HEK293 (cell line): Measurements from ENCODE around the gene FER1L5.

Experiments used
- CTCF ChIA-PET: fragments of 350-600 bp; formaldehyde crosslinking; extraction: SDS; loops from one replicate; lab custom pipeline; 2021; ENCODE audit warnings: antibody characterized with exemption; lab: Yijun Ruan, JAX
- POLR2A ChIA-PET: fragments of 300-600 bp; formaldehyde crosslinking; extraction: SDS; loops from one replicate; lab custom pipeline; 2020; ENCODE audit warnings: antibody characterized with exemption, inconsistent platforms; lab: Yijun Ruan, JAX
- H3K27ac ChIP-seq: fragments of 200-500 bp; sonication (Bioruptor generic); 2 replicates; pipeline ENCODE4 v1.5.1; 2014; ENCODE audit warnings: low read depth, low read length, control low read depth, inconsistent platforms; ENCODE audit errors: extremely low read depth
- H3K36me3 ChIP-seq, 2 experiments: fragments of 200-500 bp in 1 of 2; sonication (Bioruptor generic) in 1 of 2; 1 replicate in 1 of 2; 2 replicates in 1 of 2; pipeline ENCODE4 v1.5.1; 2014 to 2017; ENCODE audit warnings: inconsistent platforms in 2 of 2, low read length in 2 of 2; ENCODE audit not compliant: control insufficient read depth in 2 of 2, insufficient read depth in 1 of 2
- H3K4me1 ChIP-seq: fragments of 200-500 bp; sonication (Bioruptor generic); 2 replicates; pipeline ENCODE4 v1.5.1; 2014; ENCODE audit warnings: mild to moderate bottlenecking, low read length, inconsistent platforms; ENCODE audit not compliant: control insufficient read depth, insufficient read depth
- H3K4me3 ChIP-seq: 2 replicates; pipeline ENCODE4 v1.5.1; 2011; ENCODE audit warnings: low read depth, mild to moderate bottlenecking, control low read depth, low read length, moderate library complexity
- H3K9me3 ChIP-seq: fragments of 200-500 bp; sonication (Bioruptor generic); 2 replicates; pipeline ENCODE4 v1.5.1; 2014; ENCODE audit warnings: low read depth, low read length, inconsistent platforms; ENCODE audit not compliant: control insufficient read depth, insufficient read depth
- EGR2 ChIP-seq: fragments of 450-650 bp; formaldehyde crosslinking; IDR thresholded peaks from 2 replicates; pipeline ENCODE4 v1.5.1; 2016; ENCODE audit warnings: low read depth, missing biosample characterization, missing genetic modification characterization
- GLI4 ChIP-seq: fragments of 450-650 bp; formaldehyde crosslinking; IDR thresholded peaks from 2 replicates; pipeline ENCODE4 v1.5.1; 2016; ENCODE audit warnings: missing biosample characterization, missing genetic modification characterization
- HOXC10 ChIP-seq: sonication (generic); formaldehyde crosslinking; IDR thresholded peaks from 2 replicates; pipeline ENCODE4 v1.8.1; 2023; ENCODE audit warnings: mild to moderate bottlenecking, missing genetic modification reagents
- HOXD13 ChIP-seq: sonication (generic); formaldehyde crosslinking; IDR thresholded peaks from 2 replicates; pipeline ENCODE4 v1.8.0; 2022; ENCODE audit warnings: missing genetic modification reagents, borderline replicate concordance
- OVOL3 ChIP-seq: fragments of 450-650 bp; formaldehyde crosslinking; IDR thresholded peaks from 2 replicates; pipeline ENCODE4 v1.5.1; 2016; ENCODE audit warnings: missing biosample characterization, missing genetic modification characterization
- REST ChIP-seq: fragments of 450-650 bp; formaldehyde crosslinking; IDR thresholded peaks from 2 replicates; pipeline ENCODE4 v1.5.1; 2016; ENCODE audit warnings: missing biosample characterization, missing genetic modification characterization
- TRIM28 ChIP-seq: IDR thresholded peaks from 2 replicates; pipeline ENCODE4 v1.6.1; 2011; ENCODE audit warnings: low read length, control low read depth, borderline replicate concordance
- ZBTB20 ChIP-seq: fragments of 450-650 bp; formaldehyde crosslinking; IDR thresholded peaks from 2 replicates; pipeline ENCODE4 v1.5.1; 2016; ENCODE audit warnings: missing biosample characterization, missing genetic modification characterization
- ZBTB21 ChIP-seq: fragments of 450-650 bp; formaldehyde crosslinking; IDR thresholded peaks from 2 replicates; pipeline ENCODE4 v1.5.1; 2017; ENCODE audit warnings: missing biosample characterization, missing genetic modification characterization
- ZNF10 ChIP-seq: fragments of 450-650 bp; formaldehyde crosslinking; IDR thresholded peaks from 2 replicates; pipeline ENCODE4 v1.5.1; 2017; ENCODE audit warnings: missing biosample characterization, missing genetic modification characterization
- ZNF211 ChIP-seq: fragments of 450-650 bp; formaldehyde crosslinking; IDR thresholded peaks from 2 replicates; pipeline ENCODE4 v1.5.1; 2016; ENCODE audit warnings: low read depth, missing biosample characterization, missing genetic modification characterization
- ZNF366 ChIP-seq: fragments of 450-650 bp; formaldehyde crosslinking; conservative IDR thresholded peaks from 2 replicates; pipeline ENCODE4 v1.5.1; 2016; ENCODE audit warnings: missing biosample characterization, missing genetic modification characterization
- ZNF548 ChIP-seq: fragments of 450-650 bp; formaldehyde crosslinking; IDR thresholded peaks from 2 replicates; pipeline ENCODE4 v1.5.1; 2016; ENCODE audit warnings: missing biosample characterization, missing genetic modification characterization
- ZNF571 ChIP-seq: fragments of 450-650 bp; formaldehyde crosslinking; IDR thresholded peaks from 2 replicates; pipeline ENCODE4 v1.5.0; 2017; ENCODE audit warnings: missing biosample characterization, missing genetic modification characterization
- ZNF677 ChIP-seq: fragments of 450-650 bp; IDR thresholded peaks from 2 replicates; pipeline ENCODE4 v1.5.0; 2018; ENCODE audit warnings: missing biosample characterization, mild to moderate bottlenecking, missing genetic modification characterization, moderate library complexity
- ZNF791 ChIP-seq: fragments of 450-650 bp; formaldehyde crosslinking; IDR thresholded peaks from 2 replicates; pipeline ENCODE4 v1.5.1; 2016; ENCODE audit warnings: missing biosample characterization, missing genetic modification characterization
- TF ChIP-seq, protein P1 (sequence below): fragments of 450-650 bp; formaldehyde crosslinking; IDR thresholded peaks from 2 replicates; pipeline ENCODE4 v1.5.1; 2016; ENCODE audit warnings: missing biosample characterization, missing genetic modification characterization
- TF ChIP-seq, protein P2 (sequence below): fragments of 450-650 bp; formaldehyde crosslinking; IDR thresholded peaks from 2 replicates; pipeline ENCODE4 v1.5.1; 2016; ENCODE audit warnings: missing biosample characterization, missing genetic modification characterization
- TF ChIP-seq, protein P3 (sequence below): sonication (generic); formaldehyde crosslinking; IDR thresholded peaks from 2 replicates; pipeline ENCODE4 v1.8.1; 2022; ENCODE audit warnings: mild to moderate bottlenecking, moderate library complexity, missing genetic modification reagents
- TF ChIP-seq, protein P4 (sequence below): fragments of 450-650 bp; formaldehyde crosslinking; conservative IDR thresholded peaks from 2 replicates; pipeline ENCODE4 v1.5.1; 2016; ENCODE audit warnings: low read depth, missing biosample characterization, missing genetic modification characterization
- TF ChIP-seq, protein P5 (sequence below): fragments of 450-650 bp; formaldehyde crosslinking; IDR thresholded peaks from 2 replicates; pipeline ENCODE4 v1.5.1; 2016; ENCODE audit warnings: missing biosample characterization, missing genetic modification characterization

The FER1L5 gene

GRCh38 chr2:96638144-96639121, 4.1 kb upstream of the FER1L5 start, which contains the start of gene KANSL3:
Gene KANSL3, minus strand, starts transcription at chr2:96638312. Its CDS starts 1,177 bp downstream, at chr2:96637135.
- CTCF ChIA-PET = interaction anchor here (0.6 to 1.5 kb wide), 3 partner anchors 11 to 162 kb away, joined by 3 to 5 read pairs (median 3); no protein-coding TSS in a partner anchor
- POLR2A ChIA-PET = interaction anchor here (0.5 to 2.0 kb wide), 13 partner anchors 9 to 430 kb away, joined by 3 to 13 read pairs (median 5); partner anchors contain the start of genes CNNM3, CNNM4 and STARD7
- peaks cover 21 to 32% of the 10 kb centered on the region in 2 experiments; a peak in 2 of 3 replicates for H3K36me3 ChIP-seq
- H3K9me3 ChIP-seq = no peaks in the 10 kb centered on the region
- H3K27ac ChIP-seq = peak within 1 kb of the TSS; percentile 51; the same call in 1 of the 2 replicates
- H3K4me1 ChIP-seq = peaks cover 5% of the 10 kb centered on the region; the same call in 1 of the 2 replicates
- peak within 1 kb of the TSS; percentile 74 for H3K4me3 ChIP-seq
- peak; percentile 91 for TF ChIP-seq GLI4 (tag by site-specific recombination)
- no peak for TF ChIP-seq ZNF211 (tag by site-specific recombination)
- peak; percentile 59; the same call in 1 of the 2 replicates for TF ChIP-seq REST (tag by site-specific recombination)
- no peak for TF ChIP-seq ZNF548 (tag by site-specific recombination)
- TF ChIP-seq ZNF366 (tag by site-specific recombination) = no peak
- peak; percentile 59; the same call in 1 of the 2 replicates for TF ChIP-seq ZNF677 (tag by site-specific recombination)
- TF ChIP-seq, protein P1, sequence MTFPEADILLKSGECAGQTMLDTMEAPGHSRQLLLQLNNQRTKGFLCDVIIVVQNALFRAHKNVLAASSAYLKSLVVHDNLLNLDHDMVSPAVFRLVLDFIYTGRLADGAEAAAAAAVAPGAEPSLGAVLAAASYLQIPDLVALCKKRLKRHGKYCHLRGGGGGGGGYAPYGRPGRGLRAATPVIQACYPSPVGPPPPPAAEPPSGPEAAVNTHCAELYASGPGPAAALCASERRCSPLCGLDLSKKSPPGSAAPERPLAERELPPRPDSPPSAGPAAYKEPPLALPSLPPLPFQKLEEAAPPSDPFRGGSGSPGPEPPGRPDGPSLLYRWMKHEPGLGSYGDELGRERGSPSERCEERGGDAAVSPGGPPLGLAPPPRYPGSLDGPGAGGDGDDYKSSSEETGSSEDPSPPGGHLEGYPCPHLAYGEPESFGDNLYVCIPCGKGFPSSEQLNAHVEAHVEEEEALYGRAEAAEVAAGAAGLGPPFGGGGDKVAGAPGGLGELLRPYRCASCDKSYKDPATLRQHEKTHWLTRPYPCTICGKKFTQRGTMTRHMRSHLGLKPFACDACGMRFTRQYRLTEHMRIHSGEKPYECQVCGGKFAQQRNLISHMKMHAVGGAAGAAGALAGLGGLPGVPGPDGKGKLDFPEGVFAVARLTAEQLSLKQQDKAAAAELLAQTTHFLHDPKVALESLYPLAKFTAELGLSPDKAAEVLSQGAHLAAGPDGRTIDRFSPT = peak; percentile 18; the same call in 1 of the 2 replicates
- TF ChIP-seq, protein P2, sequence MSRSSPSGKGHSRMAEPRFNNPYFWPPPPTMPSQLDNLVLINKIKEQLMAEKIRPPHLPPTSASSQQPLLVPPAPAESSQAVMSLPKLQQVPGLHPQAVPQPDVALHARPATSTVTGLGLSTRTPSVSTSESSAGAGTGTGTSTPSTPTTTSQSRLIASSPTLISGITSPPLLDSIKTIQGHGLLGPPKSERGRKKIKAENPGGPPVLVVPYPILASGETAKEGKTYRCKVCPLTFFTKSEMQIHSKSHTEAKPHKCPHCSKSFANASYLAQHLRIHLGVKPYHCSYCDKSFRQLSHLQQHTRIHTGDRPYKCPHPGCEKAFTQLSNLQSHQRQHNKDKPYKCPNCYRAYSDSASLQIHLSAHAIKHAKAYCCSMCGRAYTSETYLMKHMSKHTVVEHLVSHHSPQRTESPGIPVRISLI (tag by site-specific recombination) = 0 out of 2 replicates have a peak, but pooled peaks have one; percentile 56
- TF ChIP-seq EGR2 = peak; percentile 78
- TF ChIP-seq, protein P3, sequence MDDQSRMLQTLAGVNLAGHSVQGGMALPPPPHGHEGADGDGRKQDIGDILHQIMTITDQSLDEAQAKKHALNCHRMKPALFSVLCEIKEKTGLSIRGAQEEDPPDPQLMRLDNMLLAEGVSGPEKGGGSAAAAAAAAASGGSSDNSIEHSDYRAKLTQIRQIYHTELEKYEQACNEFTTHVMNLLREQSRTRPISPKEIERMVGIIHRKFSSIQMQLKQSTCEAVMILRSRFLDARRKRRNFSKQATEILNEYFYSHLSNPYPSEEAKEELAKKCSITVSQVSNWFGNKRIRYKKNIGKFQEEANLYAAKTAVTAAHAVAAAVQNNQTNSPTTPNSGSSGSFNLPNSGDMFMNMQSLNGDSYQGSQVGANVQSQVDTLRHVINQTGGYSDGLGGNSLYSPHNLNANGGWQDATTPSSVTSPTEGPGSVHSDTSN (CRISPR knock-in tag) = peak; percentile 87
- TF ChIP-seq HOXD13 (CRISPR knock-in tag) = no peak
- no peak for TF ChIP-seq ZNF571 (tag by site-specific recombination)
- peak; percentile 63; the same call in 1 of the 2 replicates for TF ChIP-seq ZBTB21 (tag by site-specific recombination)
- TF ChIP-seq, protein P4, sequence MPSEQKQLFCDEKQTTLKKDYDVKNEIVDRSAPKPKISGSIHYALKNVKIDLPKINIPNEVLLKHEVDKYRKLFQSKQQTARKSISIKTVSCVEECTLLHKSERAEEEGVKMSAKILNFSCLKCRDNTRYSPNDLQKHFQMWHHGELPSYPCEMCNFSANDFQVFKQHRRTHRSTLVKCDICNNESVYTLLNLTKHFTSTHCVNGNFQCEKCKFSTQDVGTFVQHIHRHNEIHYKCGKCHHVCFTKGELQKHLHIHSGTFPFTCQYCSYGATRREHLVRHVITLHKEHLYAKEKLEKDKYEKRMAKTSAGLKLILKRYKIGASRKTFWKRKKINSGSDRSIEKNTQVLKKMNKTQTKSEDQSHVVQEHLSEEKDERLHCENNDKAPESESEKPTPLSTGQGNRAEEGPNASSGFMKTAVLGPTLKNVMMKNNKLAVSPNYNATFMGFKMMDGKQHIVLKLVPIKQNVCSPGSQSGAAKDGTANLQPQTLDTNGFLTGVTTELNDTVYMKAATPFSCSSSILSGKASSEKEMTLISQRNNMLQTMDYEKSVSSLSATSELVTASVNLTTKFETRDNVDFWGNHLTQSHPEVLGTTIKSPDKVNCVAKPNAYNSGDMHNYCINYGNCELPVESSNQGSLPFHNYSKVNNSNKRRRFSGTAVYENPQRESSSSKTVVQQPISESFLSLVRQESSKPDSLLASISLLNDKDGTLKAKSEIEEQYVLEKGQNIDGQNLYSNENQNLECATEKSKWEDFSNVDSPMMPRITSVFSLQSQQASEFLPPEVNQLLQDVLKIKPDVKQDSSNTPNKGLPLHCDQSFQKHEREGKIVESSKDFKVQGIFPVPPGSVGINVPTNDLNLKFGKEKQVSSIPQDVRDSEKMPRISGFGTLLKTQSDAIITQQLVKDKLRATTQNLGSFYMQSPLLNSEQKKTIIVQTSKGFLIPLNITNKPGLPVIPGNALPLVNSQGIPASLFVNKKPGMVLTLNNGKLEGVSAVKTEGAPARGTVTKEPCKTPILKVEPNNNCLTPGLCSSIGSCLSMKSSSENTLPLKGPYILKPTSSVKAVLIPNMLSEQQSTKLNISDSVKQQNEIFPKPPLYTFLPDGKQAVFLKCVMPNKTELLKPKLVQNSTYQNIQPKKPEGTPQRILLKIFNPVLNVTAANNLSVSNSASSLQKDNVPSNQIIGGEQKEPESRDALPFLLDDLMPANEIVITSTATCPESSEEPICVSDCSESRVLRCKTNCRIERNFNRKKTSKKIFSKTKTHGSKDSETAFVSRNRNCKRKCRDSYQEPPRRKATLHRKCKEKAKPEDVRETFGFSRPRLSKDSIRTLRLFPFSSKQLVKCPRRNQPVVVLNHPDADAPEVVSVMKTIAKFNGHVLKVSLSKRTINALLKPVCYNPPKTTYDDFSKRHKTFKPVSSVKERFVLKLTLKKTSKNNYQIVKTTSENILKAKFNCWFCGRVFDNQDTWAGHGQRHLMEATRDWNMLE = peak; percentile 43; the same call in 1 of the 2 replicates
- TF ChIP-seq ZBTB20 = no peak
- TF ChIP-seq, protein P5, sequence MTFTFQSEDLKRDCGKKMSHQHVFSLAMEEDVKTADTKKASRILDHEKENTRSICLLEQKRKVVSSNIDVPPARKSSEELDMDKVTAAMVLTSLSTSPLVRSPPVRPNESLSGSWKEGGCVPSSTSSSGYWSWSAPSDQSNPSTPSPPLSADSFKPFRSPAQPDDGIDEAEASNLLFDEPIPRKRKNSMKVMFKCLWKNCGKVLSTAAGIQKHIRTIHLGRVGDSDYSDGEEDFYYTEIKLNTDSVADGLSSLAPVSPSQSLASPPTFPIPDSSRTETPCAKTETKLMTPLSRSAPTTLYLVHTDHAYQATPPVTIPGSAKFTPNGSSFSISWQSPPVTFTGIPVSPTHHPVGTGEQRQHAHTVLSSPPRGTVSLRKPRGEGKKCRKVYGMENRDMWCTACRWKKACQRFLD = no peak
- no peak for TF ChIP-seq ZNF10 (tag by site-specific recombination)
- no peak for TF ChIP-seq HOXC10 (CRISPR knock-in tag)
- no peak for TF ChIP-seq ZNF791 (tag by site-specific recombination)
- 0 out of 2 replicates have a peak, but pooled peaks have one; percentile 45 for TF ChIP-seq TRIM28
- no peak for TF ChIP-seq OVOL3
